Superior temporal gyrus (tissue), 1 donor: ENCODE data around the gene PBXIP1.

Experiments
- DNase-seq: peaks from one replicate; pipeline ENCODE4 v3.0.0-alpha.2; 2016; ENCODE audit errors: extremely low spot score

Gene PBXIP1

GRCh38 chr1:154973344-154974101 lies 17.6 kb upstream of the PBXIP1 start:
- DNase-seq: peak; percentile 82

- no peak for DNase-seq
Measured at GRCh38 chr1:154972517-154973343, 16.8 kb upstream of the PBXIP1 start.

DNA sequence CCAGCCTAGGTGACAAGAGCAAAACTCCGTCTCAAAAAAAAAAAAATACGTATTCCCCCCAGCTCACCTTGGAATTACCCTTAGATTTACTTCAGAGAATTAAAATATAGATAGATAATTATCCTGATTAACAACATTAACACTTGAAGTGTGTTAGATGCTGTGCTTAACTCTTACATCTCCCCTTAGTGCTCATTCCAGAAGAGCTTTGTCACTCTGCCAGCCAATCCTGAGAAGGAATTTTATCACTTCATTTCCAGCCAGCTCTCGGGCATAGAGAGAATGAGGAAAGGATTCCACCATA lies 16.3 kb upstream of the PBXIP1 start:
- no peak for DNase-seq

- no peak for DNase-seq
Measured at GRCh38 chr1:154971341-154971998, 15.6 kb upstream of the PBXIP1 start.

- DNase-seq: peak; percentile 82
Measured at GRCh38 chr1:154970631-154971340, 14.9 kb upstream of the PBXIP1 start, which contains the start of gene SHC1. TSS of gene SHC1 (minus strand) at chr1:154970747. CDS start at chr1:154970526, 221 bp downstream.

- DNase-seq: no peak
Measured at GRCh38 chr1:154969860-154970452, 14.1 kb upstream of the PBXIP1 start.

- DNase-seq: no peak
Measured at GRCh38 chr1:154969246-154969645, 13.3 kb upstream of the PBXIP1 start.

DNA sequence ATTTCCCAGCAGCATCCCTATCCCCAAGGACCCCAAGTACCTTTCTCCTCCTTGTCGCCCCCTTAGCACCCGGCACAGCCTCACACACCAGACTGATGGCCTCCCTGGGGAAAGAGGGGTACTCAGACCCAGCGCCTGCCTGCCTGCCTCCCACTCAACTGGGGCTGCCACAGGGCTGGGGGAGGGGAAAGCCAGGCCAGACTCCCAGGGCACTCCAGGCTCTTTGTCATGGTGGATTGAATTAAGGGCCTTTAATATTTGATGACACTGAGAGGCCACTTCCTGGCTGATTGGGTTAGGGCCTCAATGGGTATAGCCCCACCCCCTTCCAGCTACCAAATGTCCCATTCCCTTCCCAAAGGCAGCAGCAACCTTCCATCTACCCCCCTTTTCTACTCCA lies 12.8 kb upstream of the PBXIP1 start:
- no peak for DNase-seq

- DNase-seq: no peak
Measured at GRCh38 chr1:154967331-154967950, 11.5 kb upstream of the PBXIP1 start.

DNA sequence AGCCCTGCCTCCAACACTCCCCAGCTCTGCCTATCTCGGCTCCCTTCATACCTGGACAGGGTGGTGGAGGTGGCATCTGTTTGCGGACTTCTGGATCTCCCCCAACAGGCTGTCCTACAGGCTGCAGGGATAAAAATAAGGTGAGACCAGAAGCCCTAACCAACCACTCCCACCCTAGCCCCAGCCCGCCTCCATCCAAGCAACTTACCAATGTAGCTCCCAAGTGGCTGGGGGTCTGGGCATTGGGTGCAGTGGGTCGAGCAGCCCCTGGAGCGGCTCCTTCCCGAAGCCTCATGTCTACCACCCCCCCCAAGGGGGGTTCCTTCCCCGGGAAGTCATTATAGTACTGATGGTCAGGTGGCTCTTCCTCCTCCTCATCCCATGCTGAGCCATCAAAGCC lies 10.2 kb upstream of the PBXIP1 start:
- no peak for DNase-seq

DNA sequence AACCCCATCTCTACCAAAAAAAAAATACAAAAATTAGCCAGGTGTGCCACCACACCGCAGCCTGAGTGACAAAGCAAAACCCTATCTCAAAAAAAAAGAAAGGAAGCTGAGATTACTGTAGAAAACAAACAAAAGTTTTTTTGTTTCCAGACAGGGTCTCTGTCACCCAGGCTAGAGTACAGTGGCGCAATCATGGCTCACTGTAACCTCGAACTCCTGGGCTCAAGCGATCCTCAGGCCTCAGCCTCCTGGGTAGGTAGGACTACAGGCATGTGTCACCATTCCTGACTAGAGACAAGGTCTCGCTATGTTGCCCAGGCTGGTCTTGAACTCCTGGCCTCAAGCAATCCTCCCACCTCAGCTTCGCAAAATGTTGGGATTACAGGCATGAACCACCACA lies 8.5 kb upstream of the PBXIP1 start:
- DNase-seq: no peak

DNA sequence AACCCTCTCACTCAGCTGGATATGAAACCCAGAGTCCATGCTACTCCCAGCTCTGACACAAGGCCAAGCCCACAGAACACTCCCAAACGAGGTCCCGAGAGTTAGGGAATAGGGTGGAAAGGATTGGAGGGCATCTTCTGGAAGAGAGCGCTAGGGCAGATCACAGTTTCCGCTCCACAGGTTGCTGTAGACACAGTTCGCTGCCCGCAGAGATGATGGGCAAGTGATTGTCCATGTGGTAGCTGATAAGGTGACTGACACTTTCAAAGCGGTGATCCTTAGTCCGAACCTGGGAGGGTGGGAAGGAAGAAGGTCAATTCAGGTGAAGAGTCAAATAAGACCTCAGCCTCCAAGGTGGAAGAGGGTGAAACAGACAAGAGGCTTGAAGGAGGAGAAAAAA lies 7.7 kb upstream of the PBXIP1 start:
- DNase-seq: no peak

- DNase-seq: no peak
Measured at GRCh38 chr1:154962795-154963330, 7.0 kb upstream of the PBXIP1 start.

- DNase-seq: peak; percentile 30
Measured at GRCh38 chr1:154962156-154962749, 6.4 kb upstream of the PBXIP1 start.

DNA sequence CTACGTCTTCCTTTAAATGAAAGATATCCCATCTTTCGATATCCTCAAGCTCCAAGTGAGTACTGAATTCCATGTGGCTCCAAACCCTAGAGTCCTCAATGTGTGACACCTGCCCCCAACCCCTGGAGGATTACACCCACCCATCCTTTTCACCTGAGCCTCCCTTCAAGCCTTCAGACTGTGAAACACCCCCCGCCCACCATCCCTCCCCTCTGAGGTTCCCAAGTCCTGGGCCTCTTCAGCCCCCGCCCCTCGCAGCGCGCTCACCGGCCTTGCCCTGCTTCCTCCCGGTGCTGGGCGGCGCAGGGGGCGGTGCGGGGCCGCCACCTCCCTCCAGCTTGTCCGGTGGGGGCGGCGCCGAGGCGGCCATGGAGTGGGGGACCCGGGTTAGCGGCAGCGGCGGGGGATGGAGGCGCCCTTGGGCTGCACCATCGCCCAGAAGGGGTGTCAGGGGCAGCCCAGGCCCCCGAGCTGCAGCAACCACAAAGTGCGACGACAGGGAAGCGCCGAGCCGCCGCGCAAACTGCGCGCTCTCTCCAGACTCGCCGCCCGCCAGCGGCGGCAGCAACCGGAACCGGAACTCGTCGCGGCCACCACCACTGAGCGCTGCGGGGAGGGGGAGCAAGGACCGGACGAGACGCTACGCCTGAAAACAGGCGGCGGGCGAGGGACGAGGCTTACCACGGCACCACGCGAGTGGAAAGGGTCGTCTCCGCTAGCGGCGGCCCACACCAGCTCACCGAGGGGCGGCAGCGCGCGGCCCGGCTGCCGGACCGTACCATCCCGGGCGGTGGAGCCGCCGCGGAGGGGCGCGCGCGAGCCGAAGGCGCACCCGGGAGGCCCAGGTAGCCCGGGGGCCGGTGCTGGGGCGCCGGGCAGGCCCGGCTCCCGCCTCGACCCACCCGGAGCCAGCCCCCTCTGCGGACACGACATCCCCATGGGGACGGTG lies 5.6 kb upstream of the PBXIP1 start, which contains the start of gene PYGO2:
TSS of gene PYGO2 (minus strand) at position 576 of the 949 bp plus-strand sequence. CDS start at position 370, 206 bp downstream.
- DNase-seq: peak; percentile 77

- peak; percentile 15 for DNase-seq
Measured at GRCh38 chr1:154960446-154961136, 4.7 kb upstream of the PBXIP1 start.

DNA sequence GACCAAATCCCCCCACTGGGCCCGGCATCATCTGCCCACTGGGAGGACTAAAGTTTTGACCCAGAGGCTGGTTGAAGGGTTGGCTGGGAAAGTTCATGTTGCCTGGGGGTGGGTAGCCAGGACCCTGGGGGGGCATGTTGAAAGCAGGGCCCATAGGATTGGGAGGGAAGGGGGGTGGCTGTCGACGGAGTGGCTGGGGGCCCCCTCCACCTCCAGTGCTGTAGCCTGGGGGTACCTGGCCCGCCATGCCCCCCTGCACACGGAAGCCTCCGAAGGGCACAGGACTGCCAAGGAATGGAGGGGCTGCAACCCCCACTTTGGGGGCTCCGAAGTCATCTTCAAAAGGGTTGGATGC lies 3.5 kb upstream of the PBXIP1 start:
- DNase-seq: no peak

GRCh38 chr1:154958681-154959425 lies 3.0 kb upstream of the PBXIP1 start:
- DNase-seq: no peak
